ENCODE data around the gene SEMA6A. TPM values are rescaled to one million over a fixed set of nuclear protein-coding genes. Genes with fewer than 3 reads are reported as not detected.

The SEMA6A gene
- total and polyA plus RNA-seq, 2 of the 13 experiments (the other 11 are each of a cell fraction or from before 2014, with no cell fraction given), result 5.1 to 6.5 TPM

DNA sequence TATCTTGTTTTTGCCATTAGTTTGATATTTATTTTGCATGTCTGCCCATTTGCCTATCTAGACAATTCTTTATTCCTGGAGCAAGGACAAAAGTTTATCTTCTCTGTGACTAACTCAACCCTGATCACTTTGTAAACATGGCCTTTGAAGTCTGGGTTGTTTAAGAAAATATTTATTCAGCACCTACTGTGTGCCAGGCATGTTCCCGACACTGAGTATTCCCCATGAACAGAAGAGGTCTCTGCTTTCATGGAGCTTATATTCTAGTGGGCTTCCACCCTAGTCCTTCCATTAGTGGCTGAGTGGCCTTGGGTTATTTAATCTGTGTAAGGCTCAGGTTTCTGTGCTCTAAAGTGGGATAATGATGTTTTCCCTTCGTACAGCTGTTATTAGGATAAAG, 49.7 kb downstream of the SEMA6A start (continued):
- TF ChIP-seq FOXK1 (CRISPR knock-in tag; IDR thresholded peaks at IDR 0.05; ENCODE audit: borderline replicate concordance, low read depth) (peak; percentile 73; the same call in 1 of the 2 replicates), TOPORS (CRISPR knock-in tag; IDR thresholded peaks at IDR 0.05) (no peak), PHF20 (CRISPR knock-in tag; IDR thresholded peaks at IDR 0.05) (no peak), ATF1 (CRISPR knock-in tag; IDR thresholded peaks at IDR 0.05) (no peak), ZFP62 (CRISPR knock-in tag; IDR thresholded peaks at IDR 0.05) (no peak), NFIC (IDR thresholded peaks at IDR 0.05; ENCODE audit: low read length) (peak; percentile 53; the same call in 1 of the 2 replicates), NR2F2 (IDR thresholded peaks at IDR 0.05; ENCODE audit: borderline replicate concordance, low read depth) (peak; percentile 80), MAF1 (CRISPR knock-in tag; IDR thresholded peaks at IDR 0.05; ENCODE audit: borderline replicate concordance) (no peak), CREM (IDR thresholded peaks at IDR 0.05) (peak; percentile 72), CREM (CRISPR knock-in tag; IDR thresholded peaks at IDR 0.05) (no peak), STAT5B (CRISPR knock-in tag; IDR thresholded peaks at IDR 0.05) (no peak), GFI1 (CRISPR knock-in tag; IDR thresholded peaks at IDR 0.05; ENCODE audit: borderline replicate concordance) (peak; percentile 51), KLF15 (CRISPR knock-in tag; IDR thresholded peaks at IDR 0.05; ENCODE audit: borderline replicate concordance) (no peak), NCOR1 (IDR thresholded peaks at IDR 0.05; ENCODE audit: borderline replicate concordance, low read length) (no peak; the same call in 1 of the 2 replicates), ELF3 (CRISPR knock-in tag; IDR thresholded peaks at IDR 0.05) (peak; percentile 35; the same call in 1 of the 2 replicates), MIXL1 (CRISPR knock-in tag; IDR thresholded peaks at IDR 0.05) (peak; percentile 78), ZNF160 (CRISPR knock-in tag; IDR thresholded peaks at IDR 0.05) (no peak), TAF15 (IDR thresholded peaks at IDR 0.05; ENCODE audit: low read depth, low read length, poor library complexity, severe bottlenecking) (no peak), BRCA1 (CRISPR knock-in tag; IDR thresholded peaks at IDR 0.05) (no peak), FIP1L1 (IDR thresholded peaks at IDR 0.05; ENCODE audit: borderline replicate concordance, insufficient read depth, low read depth, low read length) (no peak), ZMYM2 (CRISPR knock-in tag; IDR thresholded peaks at IDR 0.05) (peak; percentile 99)
- TF ChIP-seq, protein P1, sequence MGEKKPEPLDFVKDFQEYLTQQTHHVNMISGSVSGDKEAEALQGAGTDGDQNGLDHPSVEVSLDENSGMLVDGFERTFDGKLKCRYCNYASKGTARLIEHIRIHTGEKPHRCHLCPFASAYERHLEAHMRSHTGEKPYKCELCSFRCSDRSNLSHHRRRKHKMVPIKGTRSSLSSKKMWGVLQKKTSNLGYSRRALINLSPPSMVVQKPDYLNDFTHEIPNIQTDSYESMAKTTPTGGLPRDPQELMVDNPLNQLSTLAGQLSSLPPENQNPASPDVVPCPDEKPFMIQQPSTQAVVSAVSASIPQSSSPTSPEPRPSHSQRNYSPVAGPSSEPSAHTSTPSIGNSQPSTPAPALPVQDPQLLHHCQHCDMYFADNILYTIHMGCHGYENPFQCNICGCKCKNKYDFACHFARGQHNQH (CRISPR knock-in tag; IDR thresholded peaks at IDR 0.05), result peak; percentile 51; the same call in 1 of the 2 replicates
- TF ChIP-seq, protein P2, sequence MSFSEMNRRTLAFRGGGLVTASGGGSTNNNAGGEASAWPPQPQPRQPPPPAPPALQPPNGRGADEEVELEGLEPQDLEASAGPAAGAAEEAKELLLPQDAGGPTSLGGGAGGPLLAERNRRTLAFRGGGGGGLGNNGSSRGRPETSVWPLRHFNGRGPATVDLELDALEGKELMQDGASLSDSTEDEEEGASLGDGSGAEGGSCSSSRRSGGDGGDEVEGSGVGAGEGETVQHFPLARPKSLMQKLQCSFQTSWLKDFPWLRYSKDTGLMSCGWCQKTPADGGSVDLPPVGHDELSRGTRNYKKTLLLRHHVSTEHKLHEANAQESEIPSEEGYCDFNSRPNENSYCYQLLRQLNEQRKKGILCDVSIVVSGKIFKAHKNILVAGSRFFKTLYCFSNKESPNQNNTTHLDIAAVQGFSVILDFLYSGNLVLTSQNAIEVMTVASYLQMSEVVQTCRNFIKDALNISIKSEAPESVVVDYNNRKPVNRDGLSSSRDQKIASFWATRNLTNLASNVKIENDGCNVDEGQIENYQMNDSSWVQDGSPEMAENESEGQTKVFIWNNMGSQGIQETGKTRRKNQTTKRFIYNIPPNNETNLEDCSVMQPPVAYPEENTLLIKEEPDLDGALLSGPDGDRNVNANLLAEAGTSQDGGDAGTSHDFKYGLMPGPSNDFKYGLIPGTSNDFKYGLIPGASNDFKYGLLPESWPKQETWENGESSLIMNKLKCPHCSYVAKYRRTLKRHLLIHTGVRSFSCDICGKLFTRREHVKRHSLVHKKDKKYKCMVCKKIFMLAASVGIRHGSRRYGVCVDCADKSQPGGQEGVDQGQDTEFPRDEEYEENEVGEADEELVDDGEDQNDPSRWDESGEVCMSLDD (CRISPR knock-in tag; IDR thresholded peaks at IDR 0.05; ENCODE audit: borderline replicate concordance), result no peak
- TF ChIP-seq, protein P3, sequence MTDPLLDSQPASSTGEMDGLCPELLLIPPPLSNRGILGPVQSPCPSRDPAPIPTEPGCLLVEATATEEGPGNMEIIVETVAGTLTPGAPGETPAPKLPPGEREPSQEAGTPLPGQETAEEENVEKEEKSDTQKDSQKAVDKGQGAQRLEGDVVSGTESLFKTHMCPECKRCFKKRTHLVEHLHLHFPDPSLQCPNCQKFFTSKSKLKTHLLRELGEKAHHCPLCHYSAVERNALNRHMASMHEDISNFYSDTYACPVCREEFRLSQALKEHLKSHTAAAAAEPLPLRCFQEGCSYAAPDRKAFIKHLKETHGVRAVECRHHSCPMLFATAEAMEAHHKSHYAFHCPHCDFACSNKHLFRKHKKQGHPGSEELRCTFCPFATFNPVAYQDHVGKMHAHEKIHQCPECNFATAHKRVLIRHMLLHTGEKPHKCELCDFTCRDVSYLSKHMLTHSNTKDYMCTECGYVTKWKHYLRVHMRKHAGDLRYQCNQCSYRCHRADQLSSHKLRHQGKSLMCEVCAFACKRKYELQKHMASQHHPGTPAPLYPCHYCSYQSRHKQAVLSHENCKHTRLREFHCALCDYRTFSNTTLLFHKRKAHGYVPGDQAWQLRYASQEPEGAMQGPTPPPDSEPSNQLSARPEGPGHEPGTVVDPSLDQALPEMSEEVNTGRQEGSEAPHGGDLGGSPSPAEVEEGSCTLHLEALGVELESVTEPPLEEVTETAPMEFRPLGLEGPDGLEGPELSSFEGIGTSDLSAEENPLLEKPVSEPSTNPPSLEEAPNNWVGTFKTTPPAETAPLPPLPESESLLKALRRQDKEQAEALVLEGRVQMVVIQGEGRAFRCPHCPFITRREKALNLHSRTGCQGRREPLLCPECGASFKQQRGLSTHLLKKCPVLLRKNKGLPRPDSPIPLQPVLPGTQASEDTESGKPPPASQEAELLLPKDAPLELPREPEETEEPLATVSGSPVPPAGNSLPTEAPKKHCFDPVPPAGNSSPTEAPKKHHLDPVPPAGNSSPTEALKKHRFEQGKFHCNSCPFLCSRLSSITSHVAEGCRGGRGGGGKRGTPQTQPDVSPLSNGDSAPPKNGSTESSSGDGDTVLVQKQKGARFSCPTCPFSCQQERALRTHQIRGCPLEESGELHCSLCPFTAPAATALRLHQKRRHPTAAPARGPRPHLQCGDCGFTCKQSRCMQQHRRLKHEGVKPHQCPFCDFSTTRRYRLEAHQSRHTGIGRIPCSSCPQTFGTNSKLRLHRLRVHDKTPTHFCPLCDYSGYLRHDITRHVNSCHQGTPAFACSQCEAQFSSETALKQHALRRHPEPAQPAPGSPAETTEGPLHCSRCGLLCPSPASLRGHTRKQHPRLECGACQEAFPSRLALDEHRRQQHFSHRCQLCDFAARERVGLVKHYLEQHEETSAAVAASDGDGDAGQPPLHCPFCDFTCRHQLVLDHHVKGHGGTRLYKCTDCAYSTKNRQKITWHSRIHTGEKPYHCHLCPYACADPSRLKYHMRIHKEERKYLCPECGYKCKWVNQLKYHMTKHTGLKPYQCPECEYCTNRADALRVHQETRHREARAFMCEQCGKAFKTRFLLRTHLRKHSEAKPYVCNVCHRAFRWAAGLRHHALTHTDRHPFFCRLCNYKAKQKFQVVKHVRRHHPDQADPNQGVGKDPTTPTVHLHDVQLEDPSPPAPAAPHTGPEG (CRISPR knock-in tag; IDR thresholded peaks at IDR 0.05), result no peak

Data from HepG2 (cell line).